ENCODE results near the gene CACNA1C.
A peak's percentile ranks its signal among the peaks of the same experiment; 100 is the strongest.

Gene CACNA1C

GRCh38 chr12:2288001-2288400 lies 235.2 kb downstream of the CACNA1C start:
- H3K9me3 Mint-ChIP-seq: no peaks in the 10 kb centered on the region
- H3K4me3 Mint-ChIP-seq: no peak overlapping the region
- H3K27ac Mint-ChIP-seq: no peak overlapping the region
- peaks cover 38% of the 10 kb centered on the region for H3K27me3 Mint-ChIP-seq
- CTCF ChIA-PET: no interaction called here
- no peak for DNase-seq
- no peaks in the 10 kb centered on the region for H3K4me1 Mint-ChIP-seq
- no peaks in the 10 kb centered on the region for H3K36me3 Mint-ChIP-seq

GRCh38 chr12:2288471-2288870 lies 235.7 kb downstream of the CACNA1C start:
- Mint-ChIP-seq H3K4me1 (no peaks in the 10 kb centered on the region), H3K4me3 (no peak overlapping the region), H3K27ac (no peak overlapping the region), H3K27me3 (peaks cover 34% of the 10 kb centered on the region), H3K36me3 (no peaks in the 10 kb centered on the region), H3K9me3 (no peaks in the 10 kb centered on the region)
- CTCF ChIA-PET: no interaction called here
- DNase-seq: no peak

GRCh38 chr12:2288875-2289274 lies 236.1 kb downstream of the CACNA1C start:
- no peaks in the 10 kb centered on the region for H3K9me3 Mint-ChIP-seq
- no peaks in the 10 kb centered on the region for H3K36me3 Mint-ChIP-seq
- CTCF ChIA-PET: no interaction called here
- H3K4me1 Mint-ChIP-seq: no peaks in the 10 kb centered on the region
- no peak for DNase-seq
- no peak overlapping the region for H3K27ac Mint-ChIP-seq
- peaks cover 29% of the 10 kb centered on the region for H3K27me3 Mint-ChIP-seq
- H3K4me3 Mint-ChIP-seq: no peak overlapping the region

GRCh38 chr12:2289525-2289924 lies 236.7 kb downstream of the CACNA1C start:
- Mint-ChIP-seq H3K4me3 (no peak overlapping the region), H3K27me3 (peaks cover 23% of the 10 kb centered on the region), H3K9me3 (no peaks in the 10 kb centered on the region), H3K27ac (no peak overlapping the region), H3K36me3 (no peaks in the 10 kb centered on the region), H3K4me1 (no peaks in the 10 kb centered on the region)
- no peak for DNase-seq
- CTCF ChIA-PET: interaction anchor here (0.6 to 0.7 kb wide), 2 partner anchors 68 to 110 kb away, joined by 3 read pairs; no protein-coding TSS in a partner anchor

GRCh38 chr12:2290091-2290490 lies 237.3 kb downstream of the CACNA1C start:
- Mint-ChIP-seq H3K9me3 (no peaks in the 10 kb centered on the region), H3K27ac (no peak overlapping the region), H3K4me3 (no peak overlapping the region), H3K4me1 (peaks cover 3% of the 10 kb centered on the region), H3K36me3 (no peaks in the 10 kb centered on the region), H3K27me3 (peaks cover 21% of the 10 kb centered on the region)
- CTCF ChIA-PET: interaction anchor here (0.7 to 2.6 kb wide), 6 partner anchors 8 to 232 kb away, joined by 3 to 11 read pairs (median 3); no protein-coding TSS in a partner anchor
- DNase-seq: no peak

- CTCF ChIA-PET: interaction anchor here (1.0 to 2.6 kb wide), 6 partner anchors 9 to 232 kb away, joined by 3 to 11 read pairs (median 4); no protein-coding TSS in a partner anchor
- DNase-seq: no peak
Observed at GRCh38 chr12:2290516-2291065, 237.8 kb downstream of the CACNA1C start.

GRCh38 chr12:2291182-2291832 lies 238.5 kb downstream of the CACNA1C start:
- Mint-ChIP-seq H3K27ac (no peak overlapping the region), H3K36me3 (no peaks in the 10 kb centered on the region), H3K27me3 (peaks cover 20% of the 10 kb centered on the region), H3K4me3 (no peak overlapping the region), H3K9me3 (no peaks in the 10 kb centered on the region), H3K4me1 (peaks cover 3% of the 10 kb centered on the region)
- peak; percentile 43 for DNase-seq
- CTCF ChIA-PET: interaction anchor here (0.7 to 2.6 kb wide), 6 partner anchors 14 to 292 kb away, joined by 3 to 11 read pairs (median 3); no protein-coding TSS in a partner anchor

More at GRCh38 chr12:2290516-2291065, 237.8 kb downstream of the CACNA1C start:
- H3K9me3 Mint-ChIP-seq: no peaks in the 10 kb centered on the region
- no peak overlapping the region for H3K27ac Mint-ChIP-seq
- H3K4me1 Mint-ChIP-seq: peaks cover 3% of the 10 kb centered on the region
- peaks cover 16% of the 10 kb centered on the region for H3K27me3 Mint-ChIP-seq
- H3K4me3 Mint-ChIP-seq: no peak overlapping the region
- no peaks in the 10 kb centered on the region for H3K36me3 Mint-ChIP-seq

GRCh38 chr12:2291947-2292346 lies 239.2 kb downstream of the CACNA1C start:
- Mint-ChIP-seq H3K4me1 (peaks cover 3% of the 10 kb centered on the region), H3K36me3 (no peaks in the 10 kb centered on the region), H3K27me3 (peaks cover 21% of the 10 kb centered on the region), H3K4me3 (no peak overlapping the region), H3K9me3 (no peaks in the 10 kb centered on the region), H3K27ac (no peak overlapping the region)
- no peak for DNase-seq
- CTCF ChIA-PET: interaction anchor here (0.7 to 2.6 kb wide), 4 partner anchors 13 to 291 kb away, joined by 3 to 11 read pairs (median 6); no protein-coding TSS in a partner anchor

- no peak for DNase-seq
- CTCF ChIA-PET: interaction anchor here (0.9 to 2.6 kb wide), 2 partner anchors 186 to 234 kb away, joined by 5 to 11 read pairs; no protein-coding TSS in a partner anchor
- Mint-ChIP-seq H3K4me1 (peaks cover 3% of the 10 kb centered on the region), H3K27me3 (peaks cover 21% of the 10 kb centered on the region), H3K4me3 (no peak overlapping the region), H3K36me3 (no peaks in the 10 kb centered on the region), H3K9me3 (no peaks in the 10 kb centered on the region), H3K27ac (no peak overlapping the region)
Observed at GRCh38 chr12:2292560-2292959, 239.8 kb downstream of the CACNA1C start.

GRCh38 chr12:2294651-2295475 lies 242.1 kb downstream of the CACNA1C start:
- Mint-ChIP-seq H3K36me3 (no peaks in the 10 kb centered on the region), H3K27ac (no peak overlapping the region), H3K27me3 (peaks cover 15% of the 10 kb centered on the region), H3K4me3 (no peak overlapping the region), H3K4me1 (peaks cover 3% of the 10 kb centered on the region), H3K9me3 (no peaks in the 10 kb centered on the region)
- CTCF ChIA-PET: no interaction called here
- no peak for DNase-seq

- Mint-ChIP-seq H3K4me1 (peaks cover 3% of the 10 kb centered on the region), H3K27me3 (peaks cover 9% of the 10 kb centered on the region), H3K9me3 (no peaks in the 10 kb centered on the region), H3K36me3 (no peaks in the 10 kb centered on the region), H3K4me3 (no peak overlapping the region), H3K27ac (no peak overlapping the region)
- CTCF ChIA-PET: no interaction called here
- DNase-seq: no peak
Observed at GRCh38 chr12:2295941-2296461, 243.2 kb downstream of the CACNA1C start.

GRCh38 chr12:2297004-2297403 lies 244.2 kb downstream of the CACNA1C start:
- Mint-ChIP-seq H3K36me3 (no peaks in the 10 kb centered on the region), H3K27me3 (peaks cover 9% of the 10 kb centered on the region)

GRCh38 chr12:2297658-2298057 lies 244.9 kb downstream of the CACNA1C start:
- H3K36me3 Mint-ChIP-seq: no peaks in the 10 kb centered on the region
- no peak overlapping the region for H3K27ac Mint-ChIP-seq
- no peaks in the 10 kb centered on the region for H3K9me3 Mint-ChIP-seq
- CTCF ChIA-PET: no interaction called here
- DNase-seq: no peak
- peaks cover 3% of the 10 kb centered on the region for H3K4me1 Mint-ChIP-seq
- H3K4me3 Mint-ChIP-seq: no peak overlapping the region
- H3K27me3 Mint-ChIP-seq: peaks cover 9% of the 10 kb centered on the region

More at GRCh38 chr12:2297004-2297403, 244.2 kb downstream of the CACNA1C start:
- Mint-ChIP-seq H3K9me3 (no peaks in the 10 kb centered on the region), H3K4me1 (peaks cover 3% of the 10 kb centered on the region), H3K4me3 (no peak overlapping the region), H3K27ac (no peak overlapping the region)
- CTCF ChIA-PET: no interaction called here
- no peak for DNase-seq

GRCh38 chr12:2298556-2299200 lies 245.9 kb downstream of the CACNA1C start:
- CTCF ChIA-PET: no interaction called here
- peaks cover 10% of the 10 kb centered on the region for H3K27me3 Mint-ChIP-seq
- peaks cover 3% of the 10 kb centered on the region for H3K4me1 Mint-ChIP-seq
- DNase-seq: no peak
- H3K9me3 Mint-ChIP-seq: no peaks in the 10 kb centered on the region
- H3K36me3 Mint-ChIP-seq: no peaks in the 10 kb centered on the region
- no peak overlapping the region for H3K27ac Mint-ChIP-seq
- H3K4me3 Mint-ChIP-seq: no peak overlapping the region
